HG03342 (cell line): ENCODE measurements around the gene SMIM44.

ENCODE experiments used
- ATAC-seq: cut with Tn5 transposase; IDR thresholded peaks from one replicate; pipeline ENCODE4 v1.9.1; 2021; ENCODE audit warnings: mild to moderate bottlenecking, moderate library complexity; ENCODE audit not compliant: unreplicated experiment

SMIM44 gene

DNA sequence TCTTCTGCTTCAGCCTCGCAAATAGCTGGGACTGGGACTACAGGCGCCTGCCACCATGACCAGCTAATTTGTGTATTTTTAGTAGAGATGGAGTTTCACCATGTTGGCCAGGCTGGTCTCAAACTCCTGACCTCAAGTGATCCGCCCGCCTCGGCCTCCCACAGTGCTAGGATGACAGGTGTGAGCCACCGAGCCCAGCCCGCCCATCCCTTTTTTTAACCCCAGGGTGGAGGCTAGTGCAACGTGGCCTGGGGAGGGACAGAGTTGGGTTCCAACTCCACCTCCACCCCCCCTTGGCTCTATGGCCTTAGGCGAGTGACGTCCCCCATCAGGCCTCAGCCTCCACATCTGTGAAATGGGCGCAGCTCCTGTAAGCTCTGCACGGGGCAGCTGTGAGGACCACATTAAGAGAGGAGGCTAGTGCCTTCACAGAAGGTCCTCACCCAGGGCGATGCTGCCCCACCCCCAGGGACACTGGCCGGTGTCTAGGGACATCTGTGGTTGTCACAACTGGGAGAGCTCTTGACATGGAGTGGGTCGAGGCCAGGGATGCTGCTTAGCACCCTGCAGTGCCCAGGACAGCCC lies 40.7 kb downstream of the SMIM44 start:
- ATAC-seq, result no peak

DNA sequence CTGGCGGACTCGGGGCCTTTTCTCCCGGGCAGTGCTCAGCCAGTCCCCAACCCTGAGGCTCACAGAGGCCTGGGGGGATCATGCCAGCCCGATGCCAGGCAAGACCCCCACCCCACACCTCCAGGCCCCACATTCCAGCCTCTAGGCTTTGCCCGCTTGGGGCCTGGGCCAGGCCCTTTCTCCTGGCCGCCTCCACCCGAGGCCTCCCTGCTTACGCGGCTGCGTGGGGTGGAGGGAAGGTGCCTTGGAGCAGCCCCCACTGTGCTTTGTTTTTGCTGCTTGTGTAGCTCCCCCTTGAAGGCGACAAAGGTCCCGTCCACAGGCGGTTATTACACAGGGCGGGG lies 41.3 kb downstream of the SMIM44 start:
- ATAC-seq, result no peak

DNA sequence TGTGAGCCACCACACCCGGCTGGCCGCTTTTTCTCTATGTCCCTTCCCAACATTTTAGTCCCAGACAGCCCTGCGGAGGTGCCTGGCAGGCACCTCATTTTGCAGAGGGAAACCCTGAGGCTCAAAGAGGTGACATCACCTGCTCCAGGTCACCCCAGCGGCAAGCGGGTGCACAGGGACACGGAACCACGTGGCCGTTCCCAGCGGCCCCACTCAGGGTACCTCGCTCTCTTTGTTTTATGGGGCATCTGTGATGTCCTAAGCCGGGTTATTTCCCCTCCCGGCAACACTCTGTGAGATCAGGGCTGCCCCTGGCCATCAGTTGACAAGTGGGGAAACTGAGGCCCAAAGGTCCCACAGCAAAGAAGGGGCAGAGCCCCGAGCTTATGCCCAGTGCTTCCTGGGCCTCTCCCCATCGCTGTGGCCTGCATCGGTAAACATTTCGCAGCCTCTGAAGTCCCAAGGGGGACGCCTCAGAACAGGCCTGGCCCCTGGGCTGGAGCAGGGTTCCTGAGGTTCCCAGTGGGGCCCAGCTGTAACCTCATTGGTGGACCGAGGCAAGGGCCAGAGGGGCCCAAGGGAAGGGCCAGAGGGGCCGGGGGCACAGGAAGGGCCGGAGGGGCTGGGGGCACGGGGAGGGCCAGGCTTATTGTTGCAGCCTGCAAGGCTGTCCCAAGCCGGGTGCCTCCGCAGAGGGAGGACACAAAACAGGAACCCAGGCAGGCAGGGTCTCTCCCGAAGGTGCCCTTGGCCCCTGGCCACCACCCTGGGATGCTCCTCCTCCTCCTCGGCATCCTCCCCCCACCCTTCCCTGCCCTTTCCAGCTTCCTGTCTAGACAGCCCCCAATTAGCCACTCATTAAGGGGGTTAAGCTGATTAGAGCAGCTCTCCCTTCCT lies 41.9 kb downstream of the SMIM44 start:
- no peak for ATAC-seq

DNA sequence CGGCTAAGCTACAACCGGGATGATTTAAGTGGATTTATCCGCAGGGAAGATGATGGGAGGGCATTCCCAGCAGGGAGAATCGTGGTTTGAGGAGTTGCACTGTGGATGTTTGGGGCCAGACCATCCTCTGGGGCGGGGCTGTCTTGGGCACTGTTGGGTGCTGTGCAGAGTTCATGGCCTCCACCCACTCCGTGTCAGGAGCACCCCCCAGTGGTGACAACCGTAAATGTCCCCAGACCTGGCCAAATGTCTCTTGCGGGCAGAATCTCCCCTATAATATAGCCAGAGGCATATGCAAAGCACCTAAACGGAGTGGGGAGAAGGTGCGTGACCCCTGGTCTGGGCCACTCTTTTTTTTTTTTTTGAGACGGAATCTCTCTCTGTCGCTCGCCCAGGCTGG lies 43.2 kb downstream of the SMIM44 start:
- ATAC-seq, result no peak

DNA sequence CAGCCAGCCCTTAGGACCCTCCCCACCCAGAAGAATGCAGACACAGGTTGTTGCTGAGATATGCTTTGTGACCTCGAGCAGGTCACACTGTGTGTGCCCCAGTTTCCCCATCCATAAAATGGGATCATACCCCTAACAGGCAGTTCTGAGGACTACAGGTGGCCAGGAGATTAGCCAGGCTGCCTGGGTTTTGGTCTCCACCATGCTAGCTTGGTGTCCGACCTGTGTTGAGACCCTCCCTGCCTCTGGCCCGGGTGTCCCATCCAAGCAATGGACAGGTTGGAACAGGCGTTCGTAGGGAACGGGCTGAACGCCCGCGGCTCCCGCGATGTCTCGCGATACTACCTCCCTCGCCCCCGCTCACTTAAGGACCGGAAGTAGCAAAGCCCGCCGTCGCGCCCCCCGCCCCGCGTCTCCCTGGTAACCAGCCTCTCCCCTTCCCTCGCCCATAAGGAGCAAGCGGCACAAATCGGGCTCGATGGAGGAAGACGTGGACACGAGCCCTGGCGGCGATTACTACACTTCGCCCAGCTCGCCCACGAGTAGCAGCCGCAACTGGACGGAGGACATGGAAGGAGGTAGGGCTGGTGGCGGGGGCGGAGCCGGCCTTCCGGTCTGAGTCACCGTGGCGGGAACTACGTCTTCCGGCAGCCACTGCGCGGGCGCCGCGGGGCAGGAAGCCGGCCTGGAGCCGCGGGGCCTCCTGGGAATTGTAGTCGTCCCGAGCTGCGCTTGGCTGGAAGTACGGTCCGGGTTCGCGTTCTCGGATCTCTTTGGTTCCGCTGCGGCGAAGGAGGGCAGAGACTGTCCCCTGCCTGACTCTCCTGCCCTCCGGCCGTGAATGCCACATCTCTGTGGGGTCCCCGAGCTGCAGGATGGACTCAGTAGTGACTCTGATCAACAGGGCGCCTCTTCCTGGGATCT lies 48.3 kb downstream of the SMIM44 start:
- peak; percentile 82 for ATAC-seq

DNA sequence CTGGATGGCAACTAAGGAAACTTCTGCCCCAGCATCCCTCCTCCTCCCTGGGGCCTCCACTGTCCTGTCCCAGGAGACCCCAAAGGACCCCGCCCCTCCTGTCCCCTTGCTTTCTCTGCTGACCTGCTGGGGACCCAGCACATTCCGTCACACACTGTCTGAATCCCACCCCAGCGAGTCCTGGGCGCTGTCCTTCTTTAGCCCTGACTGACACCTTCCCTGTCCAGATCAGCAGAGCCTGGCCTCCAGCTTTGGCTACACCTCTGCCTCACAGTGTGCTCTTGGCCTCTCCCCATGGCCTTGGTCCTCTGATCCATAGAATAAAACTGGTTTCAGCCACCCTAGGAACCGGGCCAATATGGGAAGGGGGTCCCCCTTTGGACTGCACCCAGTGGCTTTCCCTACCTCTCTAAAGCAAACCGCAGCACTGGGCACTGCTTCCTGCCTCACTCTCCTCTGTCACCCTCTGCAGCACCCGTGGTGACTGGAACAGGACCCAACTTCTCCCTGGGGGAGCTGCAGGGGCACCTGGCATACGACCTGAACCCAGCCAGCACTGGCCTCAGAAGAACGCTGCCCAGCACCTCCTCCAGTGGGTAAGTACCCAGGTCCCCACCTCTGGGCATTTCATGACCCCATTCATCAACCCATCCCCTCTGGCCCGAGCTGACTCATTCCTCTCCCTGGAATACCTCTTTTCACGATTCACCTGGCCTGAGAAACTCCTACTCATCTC lies 49.3 kb downstream of the SMIM44 start:
- no peak for ATAC-seq

DNA sequence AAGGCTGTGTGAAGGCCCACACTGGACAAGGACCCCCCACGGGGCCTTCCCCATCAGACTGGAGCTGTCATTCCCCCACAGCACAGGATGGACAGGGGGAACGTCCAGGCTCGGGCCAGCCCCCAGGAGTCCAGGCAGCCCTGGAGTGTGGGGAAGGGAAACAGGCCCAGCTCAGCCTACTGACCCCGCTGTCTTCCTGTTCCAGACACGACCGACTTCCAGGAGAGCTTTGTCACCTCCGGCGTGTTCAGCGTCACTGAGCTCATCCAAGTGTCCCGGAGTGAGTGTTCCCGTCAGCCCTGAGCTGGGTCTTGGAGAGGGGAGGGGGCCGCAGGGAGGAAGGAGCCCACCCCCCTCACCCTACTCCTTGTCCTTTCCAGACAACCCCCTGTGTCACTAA lies 49.9 kb downstream of the SMIM44 start:
- no peak for ATAC-seq
